WTC11 (cell line): ENCODE measurements around the gene KIF6.

Experiments used
- ESRRA ChIP-seq: sonication (generic); formaldehyde crosslinking; IDR thresholded peaks from 2 replicates; pipeline ENCODE4 v1.8.1; 2022; ENCODE audit warnings: mild to moderate bottlenecking, missing genetic modification reagents, borderline replicate concordance
- GABPB1 ChIP-seq: sonication (generic); formaldehyde crosslinking; IDR thresholded peaks from 2 replicates; pipeline ENCODE4 v1.8.1; 2023; ENCODE audit warnings: mild to moderate bottlenecking, missing genetic modification reagents
- KAT7 ChIP-seq: sonication (generic); formaldehyde crosslinking; IDR thresholded peaks from 2 replicates; pipeline ENCODE4 v1.8.1; 2023; ENCODE audit warnings: missing genetic modification reagents, mild to moderate bottlenecking, borderline replicate concordance
- SP1 ChIP-seq: sonication (generic); formaldehyde crosslinking; conservative IDR thresholded peaks from 2 replicates; pipeline ENCODE4 v1.8.1; 2022; ENCODE audit warnings: missing genetic modification reagents
- TCF7 ChIP-seq: sonication (generic); formaldehyde crosslinking; IDR thresholded peaks from 2 replicates; pipeline ENCODE4 v1.8.0; 2022; ENCODE audit warnings: mild to moderate bottlenecking, low read depth, missing genetic modification reagents, moderate library complexity
- TEAD4 ChIP-seq: sonication (generic); formaldehyde crosslinking; IDR thresholded peaks from 2 replicates; pipeline ENCODE4 v1.8.0; 2022; ENCODE audit warnings: mild to moderate bottlenecking, missing genetic modification reagents
- ZNF121 ChIP-seq: sonication (generic); formaldehyde crosslinking; IDR thresholded peaks from 2 replicates; pipeline ENCODE4 v1.8.0; 2023; ENCODE audit warnings: missing genetic modification reagents
- ZNF232 ChIP-seq: sonication (generic); formaldehyde crosslinking; IDR thresholded peaks from 2 replicates; pipeline ENCODE4 v1.8.0; 2022; ENCODE audit warnings: mild to moderate bottlenecking, missing genetic modification reagents
- TF ChIP-seq, protein P1 (sequence below): fragments of 200-600 bp; IDR thresholded peaks from 2 replicates; pipeline ENCODE4 v1.8.0; 2022; ENCODE audit warnings: antibody characterized with exemption
- TF ChIP-seq, protein P2 (sequence below): sonication (generic); formaldehyde crosslinking; conservative IDR thresholded peaks from 2 replicates; pipeline ENCODE4 v1.8.1; 2022; ENCODE audit warnings: mild to moderate bottlenecking, missing genetic modification reagents
- TF ChIP-seq, protein P3 (sequence below): sonication (generic); formaldehyde crosslinking; IDR thresholded peaks from 2 replicates; pipeline ENCODE4 v1.8.0; 2022; ENCODE audit warnings: missing genetic modification reagents
- TF ChIP-seq, protein P4 (sequence below): sonication (generic); formaldehyde crosslinking; IDR thresholded peaks from 2 replicates; pipeline ENCODE4 v1.8.0; 2023; ENCODE audit warnings: missing genetic modification reagents
- TF ChIP-seq, protein P5 (sequence below): sonication (generic); formaldehyde crosslinking; IDR thresholded peaks from 2 replicates; pipeline ENCODE4 v1.8.0; 2022; ENCODE audit warnings: mild to moderate bottlenecking, missing genetic modification reagents
- TF ChIP-seq, protein P6 (sequence below): sonication (generic); formaldehyde crosslinking; IDR thresholded peaks from 2 replicates; pipeline ENCODE4 v1.8.1; 2023; ENCODE audit warnings: mild to moderate bottlenecking, missing genetic modification reagents

DNA sequence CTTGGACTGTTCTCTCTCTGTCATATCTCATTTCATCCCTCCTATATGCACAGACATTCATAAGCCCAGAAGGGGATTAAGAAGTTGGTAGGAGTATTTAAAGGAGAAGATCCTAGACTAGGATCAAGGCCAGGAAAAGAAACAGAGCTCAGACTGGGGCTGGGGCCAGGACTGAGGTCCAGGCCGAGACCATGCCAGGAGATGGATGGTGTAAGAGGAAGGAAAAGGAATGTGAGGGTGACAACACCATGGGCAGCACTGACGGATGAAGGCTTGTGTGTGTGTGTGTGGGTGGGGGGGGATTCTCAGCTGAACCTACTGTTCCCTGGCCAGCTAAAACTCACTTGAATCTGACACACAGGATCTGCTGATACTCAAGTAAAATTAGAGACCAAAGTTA is 182.1 kb downstream of the KIF6 start:
- TF ChIP-seq ZNF232 (CRISPR knock-in tag) (no peak), KAT7 (no peak), GABPB1 (CRISPR knock-in tag) (no peak), TCF7 (no peak), TEAD4 (CRISPR knock-in tag) (no peak), ESRRA (CRISPR knock-in tag) (no peak), SP1 (CRISPR knock-in tag) (no peak), ZNF121 (no peak)
- TF ChIP-seq, protein P1, sequence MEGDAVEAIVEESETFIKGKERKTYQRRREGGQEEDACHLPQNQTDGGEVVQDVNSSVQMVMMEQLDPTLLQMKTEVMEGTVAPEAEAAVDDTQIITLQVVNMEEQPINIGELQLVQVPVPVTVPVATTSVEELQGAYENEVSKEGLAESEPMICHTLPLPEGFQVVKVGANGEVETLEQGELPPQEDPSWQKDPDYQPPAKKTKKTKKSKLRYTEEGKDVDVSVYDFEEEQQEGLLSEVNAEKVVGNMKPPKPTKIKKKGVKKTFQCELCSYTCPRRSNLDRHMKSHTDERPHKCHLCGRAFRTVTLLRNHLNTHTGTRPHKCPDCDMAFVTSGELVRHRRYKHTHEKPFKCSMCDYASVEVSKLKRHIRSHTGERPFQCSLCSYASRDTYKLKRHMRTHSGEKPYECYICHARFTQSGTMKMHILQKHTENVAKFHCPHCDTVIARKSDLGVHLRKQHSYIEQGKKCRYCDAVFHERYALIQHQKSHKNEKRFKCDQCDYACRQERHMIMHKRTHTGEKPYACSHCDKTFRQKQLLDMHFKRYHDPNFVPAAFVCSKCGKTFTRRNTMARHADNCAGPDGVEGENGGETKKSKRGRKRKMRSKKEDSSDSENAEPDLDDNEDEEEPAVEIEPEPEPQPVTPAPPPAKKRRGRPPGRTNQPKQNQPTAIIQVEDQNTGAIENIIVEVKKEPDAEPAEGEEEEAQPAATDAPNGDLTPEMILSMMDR = no peak
- TF ChIP-seq, protein P2, sequence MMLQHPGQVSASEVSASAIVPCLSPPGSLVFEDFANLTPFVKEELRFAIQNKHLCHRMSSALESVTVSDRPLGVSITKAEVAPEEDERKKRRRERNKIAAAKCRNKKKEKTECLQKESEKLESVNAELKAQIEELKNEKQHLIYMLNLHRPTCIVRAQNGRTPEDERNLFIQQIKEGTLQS (CRISPR knock-in tag) = no peak
- TF ChIP-seq, protein P3, sequence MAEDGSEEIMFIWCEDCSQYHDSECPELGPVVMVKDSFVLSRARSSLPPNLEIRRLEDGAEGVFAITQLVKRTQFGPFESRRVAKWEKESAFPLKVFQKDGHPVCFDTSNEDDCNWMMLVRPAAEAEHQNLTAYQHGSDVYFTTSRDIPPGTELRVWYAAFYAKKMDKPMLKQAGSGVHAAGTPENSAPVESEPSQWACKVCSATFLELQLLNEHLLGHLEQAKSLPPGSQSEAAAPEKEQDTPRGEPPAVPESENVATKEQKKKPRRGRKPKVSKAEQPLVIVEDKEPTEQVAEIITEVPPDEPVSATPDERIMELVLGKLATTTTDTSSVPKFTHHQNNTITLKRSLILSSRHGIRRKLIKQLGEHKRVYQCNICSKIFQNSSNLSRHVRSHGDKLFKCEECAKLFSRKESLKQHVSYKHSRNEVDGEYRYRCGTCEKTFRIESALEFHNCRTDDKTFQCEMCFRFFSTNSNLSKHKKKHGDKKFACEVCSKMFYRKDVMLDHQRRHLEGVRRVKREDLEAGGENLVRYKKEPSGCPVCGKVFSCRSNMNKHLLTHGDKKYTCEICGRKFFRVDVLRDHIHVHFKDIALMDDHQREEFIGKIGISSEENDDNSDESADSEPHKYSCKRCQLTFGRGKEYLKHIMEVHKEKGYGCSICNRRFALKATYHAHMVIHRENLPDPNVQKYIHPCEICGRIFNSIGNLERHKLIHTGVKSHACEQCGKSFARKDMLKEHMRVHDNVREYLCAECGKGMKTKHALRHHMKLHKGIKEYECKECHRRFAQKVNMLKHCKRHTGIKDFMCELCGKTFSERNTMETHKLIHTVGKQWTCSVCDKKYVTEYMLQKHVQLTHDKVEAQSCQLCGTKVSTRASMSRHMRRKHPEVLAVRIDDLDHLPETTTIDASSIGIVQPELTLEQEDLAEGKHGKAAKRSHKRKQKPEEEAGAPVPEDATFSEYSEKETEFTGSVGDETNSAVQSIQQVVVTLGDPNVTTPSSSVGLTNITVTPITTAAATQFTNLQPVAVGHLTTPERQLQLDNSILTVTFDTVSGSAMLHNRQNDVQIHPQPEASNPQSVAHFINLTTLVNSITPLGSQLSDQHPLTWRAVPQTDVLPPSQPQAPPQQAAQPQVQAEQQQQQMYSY (CRISPR knock-in tag) = no peak
- TF ChIP-seq, protein P4, sequence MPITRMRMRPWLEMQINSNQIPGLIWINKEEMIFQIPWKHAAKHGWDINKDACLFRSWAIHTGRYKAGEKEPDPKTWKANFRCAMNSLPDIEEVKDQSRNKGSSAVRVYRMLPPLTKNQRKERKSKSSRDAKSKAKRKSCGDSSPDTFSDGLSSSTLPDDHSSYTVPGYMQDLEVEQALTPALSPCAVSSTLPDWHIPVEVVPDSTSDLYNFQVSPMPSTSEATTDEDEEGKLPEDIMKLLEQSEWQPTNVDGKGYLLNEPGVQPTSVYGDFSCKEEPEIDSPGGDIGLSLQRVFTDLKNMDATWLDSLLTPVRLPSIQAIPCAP (CRISPR knock-in tag) = no peak
- TF ChIP-seq, protein P5, sequence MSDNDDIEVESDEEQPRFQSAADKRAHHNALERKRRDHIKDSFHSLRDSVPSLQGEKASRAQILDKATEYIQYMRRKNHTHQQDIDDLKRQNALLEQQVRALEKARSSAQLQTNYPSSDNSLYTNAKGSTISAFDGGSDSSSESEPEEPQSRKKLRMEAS (CRISPR knock-in tag) = no peak
- TF ChIP-seq, protein P6, sequence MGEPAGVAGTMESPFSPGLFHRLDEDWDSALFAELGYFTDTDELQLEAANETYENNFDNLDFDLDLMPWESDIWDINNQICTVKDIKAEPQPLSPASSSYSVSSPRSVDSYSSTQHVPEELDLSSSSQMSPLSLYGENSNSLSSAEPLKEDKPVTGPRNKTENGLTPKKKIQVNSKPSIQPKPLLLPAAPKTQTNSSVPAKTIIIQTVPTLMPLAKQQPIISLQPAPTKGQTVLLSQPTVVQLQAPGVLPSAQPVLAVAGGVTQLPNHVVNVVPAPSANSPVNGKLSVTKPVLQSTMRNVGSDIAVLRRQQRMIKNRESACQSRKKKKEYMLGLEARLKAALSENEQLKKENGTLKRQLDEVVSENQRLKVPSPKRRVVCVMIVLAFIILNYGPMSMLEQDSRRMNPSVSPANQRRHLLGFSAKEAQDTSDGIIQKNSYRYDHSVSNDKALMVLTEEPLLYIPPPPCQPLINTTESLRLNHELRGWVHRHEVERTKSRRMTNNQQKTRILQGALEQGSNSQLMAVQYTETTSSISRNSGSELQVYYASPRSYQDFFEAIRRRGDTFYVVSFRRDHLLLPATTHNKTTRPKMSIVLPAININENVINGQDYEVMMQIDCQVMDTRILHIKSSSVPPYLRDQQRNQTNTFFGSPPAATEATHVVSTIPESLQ (CRISPR knock-in tag) = no peak
